Skin of body (tissue), 3 donors: ENCODE data around the gene DUSP15. TPM values are rescaled to one million over a fixed set of nuclear protein-coding genes. Genes with fewer than 3 reads are reported as not detected.
"Not testable (repeated sequence)": the region's sequence is repeated elsewhere in the genome, so short reads cannot be mapped to it uniquely, and the experiment has no call there.

ENCODE experiments used
- DNase-seq: peaks from one replicate; lab custom pipeline; 2025; lab: John Stamatoyannopoulos, UW
- small RNA-seq: library from RNA; depleted of rRNA; stranded (forward); fragments of <200 nt; gene quantifications from one replicate; pipeline ENCODE3, GENCODE V24; 2014; ENCODE audit warnings: low replicate concordance
- total RNA-seq: library from RNA; depleted of rRNA; stranded (reverse); fragments of >200 nt; gene quantifications from one replicate; pipeline ENCODE4 v1.2.3, GENCODE V29; 2014

The DUSP15 gene
- total RNA-seq, 1 donor from 2014 or later: 3.2 TPM

- peak; percentile 58 for DNase-seq
These were observed 47.7 kb downstream of the DUSP15 start for GRCh38 chr20:31822421-31823330.

DNA sequence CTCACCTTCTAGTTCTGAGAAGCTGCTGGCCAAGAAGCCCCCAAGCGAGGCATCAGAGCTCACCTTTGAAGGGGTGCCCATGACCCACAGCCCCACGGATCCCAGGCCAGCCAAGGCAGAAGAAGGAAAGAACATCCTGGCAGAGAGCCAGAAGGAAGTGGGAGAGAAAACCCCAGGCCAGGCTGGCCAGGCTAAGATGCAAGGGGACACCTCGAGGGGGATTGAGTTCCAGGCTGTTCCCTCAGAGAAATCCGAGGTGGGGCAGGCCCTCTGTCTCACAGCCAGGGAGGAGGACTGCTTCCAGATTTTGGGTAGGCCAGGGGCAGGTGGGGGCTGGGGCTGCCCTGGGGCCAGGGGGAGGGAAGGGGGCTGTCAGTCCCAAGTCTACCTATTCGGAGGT, 48.9 kb downstream of the DUSP15 start:
- no peak for DNase-seq

GRCh38 chr20:31820228-31820627, 50.1 kb downstream of the DUSP15 start:
- DNase-seq: no peak

DNA sequence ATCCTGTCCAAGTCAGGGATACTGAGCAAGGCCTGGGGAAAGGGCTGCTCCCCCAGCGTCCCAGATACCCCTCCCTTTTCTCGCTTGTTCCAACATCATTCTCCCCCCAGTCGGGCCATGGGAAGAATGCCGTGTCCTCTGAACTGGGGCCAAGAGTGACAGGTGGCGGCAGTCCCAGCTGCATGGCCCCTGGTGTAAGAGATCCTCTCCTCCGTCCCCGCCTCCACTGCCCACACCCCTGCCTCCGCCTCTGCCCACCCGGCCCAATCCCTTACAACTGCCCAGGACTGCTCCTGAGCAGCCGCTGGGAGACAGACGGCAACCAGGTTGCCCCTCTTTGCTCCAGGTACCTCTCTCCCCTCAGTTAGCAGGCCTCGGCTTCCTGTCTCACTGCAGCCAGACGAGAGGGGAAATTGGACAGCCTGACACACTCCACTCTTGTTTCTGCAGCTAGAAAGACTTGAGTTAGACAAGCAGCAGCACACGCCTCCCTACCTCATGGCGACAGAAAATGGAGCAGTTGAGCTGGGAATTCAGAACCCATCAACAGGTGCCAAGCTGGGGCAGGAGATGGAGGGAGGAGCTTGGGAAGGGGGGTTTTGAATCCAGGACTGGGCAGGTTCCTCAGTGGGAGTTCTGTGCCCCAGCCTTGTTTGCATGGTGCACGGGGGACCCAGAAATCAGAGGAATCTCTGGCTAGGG, 51.1 kb downstream of the DUSP15 start, which contains the start of gene MYLK2:
Gene MYLK2 (plus strand): TSS at position 274 of the 702 bp plus-strand sequence. CDS start 225 bp downstream, at position 499.
- DNase-seq: no peak

- DNase-seq: no peak
These were observed 51.9 kb downstream of the DUSP15 start for GRCh38 chr20:31818376-31818908.

GRCh38 chr20:31817461-31817860, 52.9 kb downstream of the DUSP15 start:
- no peak for DNase-seq

DNA sequence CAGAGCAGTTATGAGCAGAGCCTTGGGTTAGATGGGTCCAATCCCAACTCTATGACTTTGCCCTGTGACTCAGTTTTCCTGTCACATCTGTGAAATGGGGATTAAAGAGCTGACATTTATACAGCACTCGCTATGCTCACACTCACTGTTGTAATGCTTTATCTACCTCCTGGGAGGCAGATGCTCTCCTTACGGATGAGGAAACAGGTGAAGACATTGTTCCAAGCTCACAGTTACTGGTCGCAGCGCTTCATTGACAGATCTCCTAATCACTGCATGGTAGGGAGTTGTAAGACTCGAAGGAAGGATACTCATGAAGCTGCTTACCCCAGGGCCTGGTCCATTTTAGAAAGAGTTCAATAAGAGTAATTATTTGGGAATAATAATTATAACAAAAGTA, 54.1 kb downstream of the DUSP15 start:
- DNase-seq: no peak

DNA sequence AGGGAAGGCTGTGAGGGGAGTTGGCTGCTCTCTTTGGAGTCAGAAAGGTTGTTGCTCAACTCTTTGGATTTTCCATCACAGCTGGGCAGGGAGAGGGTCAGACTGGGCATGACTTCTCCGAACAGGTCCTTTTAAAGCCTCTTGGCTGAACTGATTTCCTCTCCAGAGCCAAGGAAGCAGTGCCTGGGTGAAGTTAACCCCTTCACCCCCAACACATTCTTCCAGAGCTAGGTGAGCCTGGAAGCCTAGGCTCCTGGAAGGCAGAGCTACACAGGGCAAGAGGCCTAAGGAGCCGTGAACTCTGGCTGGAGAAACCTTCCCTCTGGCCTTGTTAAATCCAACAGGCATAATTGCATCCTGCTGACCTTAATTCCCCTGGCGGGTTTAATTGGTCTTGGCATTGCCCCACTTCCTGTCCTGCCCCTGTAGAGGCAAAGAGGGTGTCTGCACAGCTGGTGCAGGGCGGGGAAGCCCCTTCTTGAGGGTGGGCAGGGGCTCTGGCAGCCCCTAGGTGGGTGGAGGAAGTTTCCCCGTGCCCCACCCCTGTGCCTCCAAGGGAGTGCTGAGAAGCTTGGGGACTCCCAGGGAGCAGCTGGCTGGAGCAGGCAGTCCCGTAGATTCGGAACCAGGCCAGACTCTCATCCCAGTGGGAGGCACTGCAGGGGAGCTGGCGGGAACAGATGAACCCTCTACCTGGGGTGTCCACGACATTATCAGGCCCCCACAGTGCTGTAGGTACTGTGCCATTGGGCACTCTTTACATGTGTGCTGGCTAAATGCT, 54.7 kb downstream of the DUSP15 start:
- DNase-seq: no peak

DNA sequence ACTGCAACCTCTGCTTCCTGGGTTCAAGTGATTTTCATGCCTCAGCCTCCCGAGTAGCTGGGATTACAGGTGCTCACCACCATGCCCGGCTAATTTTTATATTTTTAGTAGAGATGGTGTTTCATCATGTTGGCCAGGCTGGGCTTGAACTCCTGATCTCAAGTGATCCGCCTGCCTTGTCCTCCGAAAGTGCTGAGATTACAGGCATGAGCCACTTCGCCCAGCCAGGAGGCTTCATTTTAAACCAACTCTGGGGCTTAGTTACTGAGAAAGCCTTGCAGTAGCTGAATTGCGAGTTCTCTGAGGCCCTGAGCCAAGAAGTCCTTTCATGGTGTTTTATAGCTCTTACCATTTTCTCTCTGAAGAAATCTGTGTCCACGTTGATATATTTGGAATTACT, 56.2 kb downstream of the DUSP15 start:
- not testable (repeated sequence) for DNase-seq

DNA sequence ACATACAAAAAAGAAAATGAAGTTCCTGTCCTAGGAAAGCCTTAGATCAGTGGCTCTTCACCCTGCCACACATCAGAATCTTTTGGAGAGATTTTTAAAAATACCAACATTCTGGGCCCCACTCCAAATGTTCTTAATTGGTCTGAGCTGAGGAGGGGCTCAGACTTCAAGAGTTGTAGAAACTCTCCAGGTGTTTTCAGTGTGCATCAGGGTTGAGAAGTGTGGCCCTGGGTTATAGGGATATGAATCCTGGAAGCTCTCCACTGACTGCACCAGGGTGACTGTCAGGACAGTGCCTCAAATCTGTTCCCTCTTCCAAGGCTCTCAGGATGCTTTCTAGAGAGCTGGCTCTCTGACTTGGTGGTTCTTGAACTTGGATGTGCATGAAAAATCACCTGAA, 56.7 kb downstream of the DUSP15 start:
- DNase-seq: no peak

DNA sequence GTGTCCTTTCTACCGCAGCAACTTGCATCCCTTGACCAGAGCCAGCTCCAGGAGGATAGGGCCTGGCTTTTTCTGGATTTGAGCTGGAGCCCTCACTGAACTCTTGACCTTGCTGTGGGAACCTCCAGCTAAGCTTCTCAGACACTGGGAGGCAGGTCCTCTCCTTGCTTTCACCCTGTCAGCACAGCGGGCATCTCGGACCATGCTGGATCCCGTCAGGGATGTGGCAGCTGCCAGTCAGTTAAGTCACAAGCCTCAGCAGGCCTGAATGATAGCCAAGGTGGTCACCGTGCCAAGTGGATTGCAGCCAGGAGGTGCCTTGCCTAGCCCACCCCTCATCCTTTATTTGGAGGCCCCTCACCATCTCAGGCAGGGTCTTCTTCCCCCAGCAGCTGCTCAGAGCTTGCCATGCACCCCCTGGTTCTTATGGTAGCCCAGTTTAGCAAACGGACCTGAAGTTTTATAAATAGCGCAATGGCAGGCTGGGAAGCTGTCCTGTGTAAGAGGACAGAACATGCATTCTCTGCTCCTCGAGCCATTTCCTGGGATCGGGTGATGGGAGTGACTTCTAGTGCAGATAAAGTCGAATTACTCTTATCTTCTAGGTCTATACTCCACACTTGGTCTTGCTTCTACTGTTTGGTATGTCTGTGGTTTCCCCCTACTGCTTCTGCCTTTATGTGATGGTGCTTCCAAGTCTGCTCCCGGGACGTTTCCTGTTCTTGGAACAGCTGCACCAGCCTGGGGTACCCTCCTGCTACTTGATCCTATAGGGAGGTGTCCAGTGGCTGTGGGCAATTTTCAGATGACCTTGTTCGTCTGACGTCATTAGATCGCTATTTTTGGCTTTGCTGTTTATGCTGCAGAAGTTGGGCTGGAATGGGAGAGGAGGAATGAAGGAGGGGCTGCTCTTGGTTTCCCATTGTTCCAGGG, 58.3 kb downstream of the DUSP15 start:
- DNase-seq: peak; percentile 18

- no peak for DNase-seq
These were observed 59.1 kb downstream of the DUSP15 start for GRCh38 chr20:31811198-31811597.

Small RNA genes within 50 kb of the gene (small RNA-seq; reads per million reads assigned to genes)
- gene RNU1-94P: not detected

Other genes starting within 250 kb of the DUSP15 start
- gene COX4I2, start 232.6 kb downstream of the DUSP15 start, total RNA-seq: 4.1 TPM
- 56.4 TPM for gene BCL2L1, start 147.7 kb downstream of the DUSP15 start, total RNA-seq
- 14.8 TPM for gene TPX2, start 131.2 kb downstream of the DUSP15 start, total RNA-seq
- 6.1 TPM for gene MYLK2, start 51.2 kb downstream of the DUSP15 start, total RNA-seq
- gene FOXS1, start 24.9 kb downstream of the DUSP15 start, total RNA-seq: 1.4 TPM
- 0.30 TPM for gene TTLL9, start 107 bp upstream of the DUSP15 start, total RNA-seq
- 4.4 TPM for gene PDRG1, start 81.5 kb upstream of the DUSP15 start, total RNA-seq
- gene XKR7, start 97.6 kb upstream of the DUSP15 start, total RNA-seq: not detected
- 3.0 TPM for gene CCM2L, start 139.9 kb upstream of the DUSP15 start, total RNA-seq
- gene HCK, start 181.7 kb upstream of the DUSP15 start, total RNA-seq: 11.5 TPM
- 23.8 TPM for gene TM9SF4, start 239.2 kb upstream of the DUSP15 start, total RNA-seq